Embryonic facial prominence (tissue), 1 donor: ENCODE results near the gene ZBP1.

Experiments
- DNase-seq: peaks from one replicate; pipeline ENCODE4 v3.0.0-alpha.2; 2016; ENCODE audit errors: extremely low spot score

The ZBP1 gene

GRCh38 chr20:57586370-57586793, 33.8 kb downstream of the ZBP1 start:
- no peak for DNase-seq

GRCh38 chr20:57585466-57586213, 34.6 kb downstream of the ZBP1 start:
- no peak for DNase-seq

GRCh38 chr20:57584768-57585461, 35.3 kb downstream of the ZBP1 start:
- no peak for DNase-seq

- no peak for DNase-seq
Observed at GRCh38 chr20:57583289-57584257, 36.7 kb downstream of the ZBP1 start.

- peak; percentile 86 for DNase-seq
Observed at GRCh38 chr20:57582432-57583288, 37.6 kb downstream of the ZBP1 start.

- no peak for DNase-seq
Observed at GRCh38 chr20:57582029-57582378, 38.2 kb downstream of the ZBP1 start.

GRCh38 chr20:57581202-57582028, 38.8 kb downstream of the ZBP1 start:
- no peak for DNase-seq

GRCh38 chr20:57580478-57581201, 39.6 kb downstream of the ZBP1 start:
- no peak for DNase-seq

- no peak for DNase-seq
Observed at GRCh38 chr20:57579898-57580447, 40.3 kb downstream of the ZBP1 start.

GRCh38 chr20:57579331-57579897, 40.8 kb downstream of the ZBP1 start:
- DNase-seq = no peak

- DNase-seq = no peak
Observed at GRCh38 chr20:57578476-57579165, 41.6 kb downstream of the ZBP1 start.

- no peak for DNase-seq
Observed at GRCh38 chr20:57577679-57578475, 42.3 kb downstream of the ZBP1 start.

GRCh38 chr20:57576617-57577550, 43.3 kb downstream of the ZBP1 start:
- DNase-seq = no peak

GRCh38 chr20:57576002-57576401, 44.2 kb downstream of the ZBP1 start:
- no peak for DNase-seq

- DNase-seq = no peak
Observed at GRCh38 chr20:57574954-57575353, 45.3 kb downstream of the ZBP1 start.

- no peak for DNase-seq
Observed at GRCh38 chr20:57573894-57574293, 46.3 kb downstream of the ZBP1 start.
